ENCODE measurements around the gene CT45A9. TPM values are rescaled to one million over a fixed set of nuclear protein-coding genes. Genes with fewer than 3 reads are reported as not detected.
"Not testable (repeated sequence)": the region's sequence is repeated elsewhere in the genome, so short reads cannot be mapped to it uniquely, and the experiment has no call there.

The CT45A9 gene, protein sequence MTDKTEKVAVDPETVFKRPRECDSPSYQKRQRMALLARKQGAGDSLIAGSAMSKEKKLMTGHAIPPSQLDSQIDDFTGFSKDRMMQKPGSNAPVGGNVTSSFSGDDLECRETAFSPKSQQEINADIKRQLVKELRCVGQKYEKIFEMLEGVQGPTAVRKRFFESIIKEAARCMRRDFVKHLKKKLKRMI
- total RNA-seq, result not detected

- intact Hi-C loops (cut with DNase I), result not testable (repeated sequence)
Observed at GRCh38 chrX:135871712-135872111, at the start of gene CT45A9. CT45A9 (minus strand) TSS chrX:135871812; CDS start chrX:135868061, 3,751 bp downstream.

GRCh38 chrX:135920516-135920915, 48.9 kb upstream of the CT45A9 start:
- H3K27ac ChIP-seq; H3K4me1 ChIP-seq (replicated peaks); intact Hi-C loops (cut with DNase I): not testable (repeated sequence)

More at GRCh38 chrX:135871712-135872111, at the start of gene CT45A9:
- H3K27me3 ChIP-seq (replicated peaks; ENCODE audit: insufficient read depth); H3K9me3 ChIP-seq; H3K4me3 ChIP-seq; H3K4me1 ChIP-seq (replicated peaks); H3K27ac ChIP-seq; DNase-seq (ENCODE audit: low spot score); H3K36me3 ChIP-seq: not testable (repeated sequence)
- no CpG with 5 or more reads among the region's 17 CpGs for WGBS

GRCh38 chrX:135914404-135914803, 42.8 kb upstream of the CT45A9 start:
- Histone ChIP-seq H3K27me3 (replicated peaks; ENCODE audit: insufficient read depth) (no peaks in the 10 kb centered on the region), H3K4me1 (replicated peaks) (no peaks in the 10 kb centered on the region), H3K4me3 (no peak overlapping the region), H3K36me3 (no peaks in the 10 kb centered on the region), H3K9me3 (no peaks in the 10 kb centered on the region), H3K27ac (no peak overlapping the region)
- intact Hi-C loops (cut with DNase I), result no loop called here
- WGBS, result 86% methylated on average over 5 of the region's 5 CpGs
- TF ChIP-seq POLR2AphosphoS5 (IDR thresholded peaks at IDR 0.05), result no peak
- DNase-seq (ENCODE audit: low spot score), result no peak

More at GRCh38 chrX:135920516-135920915, 48.9 kb upstream of the CT45A9 start:
- H3K9me3 ChIP-seq; H3K27me3 ChIP-seq (replicated peaks; ENCODE audit: insufficient read depth); H3K36me3 ChIP-seq; H3K4me3 ChIP-seq; DNase-seq (ENCODE audit: low spot score): not testable (repeated sequence)
- WGBS, result 81% methylated on average over 1 of the region's 1 CpG

DNA sequence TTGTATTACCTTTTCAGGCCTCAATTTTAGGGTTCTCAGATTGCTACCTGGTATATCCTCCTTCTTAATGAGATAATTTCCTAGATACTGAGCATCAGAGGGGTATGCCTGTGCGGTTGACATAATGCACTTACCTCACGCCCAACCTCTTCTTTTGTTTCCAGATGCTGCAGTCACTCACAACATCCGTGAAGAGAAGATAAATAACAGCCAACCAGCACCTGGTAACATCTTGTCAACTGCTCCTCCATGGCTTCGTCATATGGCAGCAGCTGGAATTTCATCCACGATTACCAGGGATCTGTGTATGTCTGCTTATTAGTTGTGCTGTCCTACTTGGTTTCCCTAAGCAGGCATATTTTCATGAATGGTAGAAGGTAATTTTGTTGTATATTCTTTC, 38.6 kb upstream of the CT45A9 start:
- Histone ChIP-seq H3K27ac (no peak overlapping the region), H3K36me3 (no peaks in the 10 kb centered on the region), H3K4me1 (replicated peaks) (no peaks in the 10 kb centered on the region), H3K27me3 (replicated peaks; ENCODE audit: insufficient read depth) (no peaks in the 10 kb centered on the region), H3K9me3 (no peaks in the 10 kb centered on the region), H3K4me3 (no peak overlapping the region)
- WGBS, result 84% methylated on average over 5 of the region's 5 CpGs
- no peak for DNase-seq (ENCODE audit: low spot score)
- intact Hi-C loops (cut with DNase I), result no loop called here
- TF ChIP-seq CTCF (IDR thresholded peaks at IDR 0.05) (no peak), POLR2A (IDR thresholded peaks at IDR 0.05) (no peak), POLR2AphosphoS5 (IDR thresholded peaks at IDR 0.05) (no peak)

- Histone ChIP-seq H3K9me3 (no peaks in the 10 kb centered on the region), H3K4me3 (no peak within 1 kb of the TSS), H3K27ac (no peak within 1 kb of the TSS), H3K36me3 (no peaks in the 10 kb centered on the region), H3K27me3 (replicated peaks; ENCODE audit: insufficient read depth) (no peaks in the 10 kb centered on the region), H3K4me1 (replicated peaks) (no peaks in the 10 kb centered on the region)
- intact Hi-C loops (cut with DNase I), result no loop called here
- TF ChIP-seq POLR2A (IDR thresholded peaks at IDR 0.05), result no peak
- TF ChIP-seq POLR2AphosphoS5 (IDR thresholded peaks at IDR 0.05), result no peak
- TF ChIP-seq CTCF (IDR thresholded peaks at IDR 0.05), result no peak
- no peak for DNase-seq (ENCODE audit: low spot score)
- WGBS, result 70% methylated on average over 3 of the region's 22 CpGs
Observed at GRCh38 chrX:135893294-135893817, 21.7 kb upstream of the CT45A9 start, which contains the start of the genes CT45A10 and SAGE1. CT45A10 (minus strand) TSS chrX:135893444; CDS start chrX:135885344, 8,100 bp downstream. SAGE1 (plus strand) TSS chrX:135893716; CDS start chrX:135896243, 2,527 bp downstream.

DNA sequence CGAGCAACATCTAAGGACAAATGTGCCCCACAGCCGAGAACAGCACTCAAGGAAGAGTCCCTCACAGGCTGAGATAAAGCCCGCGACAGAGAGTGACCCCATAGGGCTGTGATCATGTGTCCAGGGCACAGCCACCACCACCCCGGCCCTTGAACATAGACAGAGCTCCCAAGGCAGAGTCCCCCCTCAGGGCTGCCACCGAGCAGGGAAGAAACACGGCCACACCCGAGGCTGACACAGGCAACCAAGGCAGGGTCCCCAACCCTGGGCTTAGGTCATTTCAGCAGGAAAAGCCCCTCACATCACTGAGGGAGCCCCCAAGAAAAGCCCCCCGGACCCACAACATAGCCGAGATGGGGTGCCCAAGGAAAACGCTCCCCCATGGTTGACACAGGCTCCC, 21.2 kb upstream of the CT45A9 start:
- Histone ChIP-seq H3K27me3 (replicated peaks; ENCODE audit: insufficient read depth) (no peaks in the 10 kb centered on the region), H3K27ac (no peak overlapping the region), H3K4me1 (replicated peaks) (no peaks in the 10 kb centered on the region), H3K9me3 (no peaks in the 10 kb centered on the region), H3K36me3 (no peaks in the 10 kb centered on the region), H3K4me3 (no peak overlapping the region)
- no peak for DNase-seq (ENCODE audit: low spot score)
- TF ChIP-seq POLR2A (IDR thresholded peaks at IDR 0.05) (no peak), POLR2AphosphoS5 (IDR thresholded peaks at IDR 0.05) (no peak), CTCF (IDR thresholded peaks at IDR 0.05) (no peak)
- WGBS, result 88% methylated on average over 7 of the region's 11 CpGs
- intact Hi-C loops (cut with DNase I), result no loop called here

All from prostate gland (tissue), 2 donors.